NCI-H460 (cell line): ENCODE measurements around the gene KRT86. TPM values are rescaled to one million over a fixed set of nuclear protein-coding genes. Genes with fewer than 3 reads are reported as not detected.
"Not testable (repeated sequence)": the region's sequence is repeated elsewhere in the genome, so short reads cannot be mapped to it uniquely, and the experiment has no call there.

Experiments used
- DNase-seq: peaks from one replicate; pipeline ENCODE4 v3.0.0-alpha.2; 2016; ENCODE audit warnings: low read depth; ENCODE audit errors: extremely low read depth
- total RNA-seq: library from RNA; depleted of rRNA; stranded (reverse); fragments of >200 nt; shearing (Covaris generic); gene quantifications from 2 replicates; pipeline ENCODE4 v1.2.3, GENCODE V29; 2014

Gene KRT86
- total RNA-seq, 1 experiment from 2014 or later = 0.92 TPM

- no peak for DNase-seq
These were observed 10.0 kb upstream of the KRT86 start for GRCh38 chr12:52264435-52264825.

GRCh38 chr12:52266514-52266913, 7.9 kb upstream of the KRT86 start:
- no peak for DNase-seq

GRCh38 chr12:52267266-52267665, 7.2 kb upstream of the KRT86 start:
- no peak for DNase-seq

GRCh38 chr12:52267699-52268098, 6.7 kb upstream of the KRT86 start:
- DNase-seq = no peak

- DNase-seq = no peak
These were observed 6.2 kb upstream of the KRT86 start for GRCh38 chr12:52268212-52268611.

GRCh38 chr12:52270541-52271070, 3.8 kb upstream of the KRT86 start:
- no peak for DNase-seq

GRCh38 chr12:52271158-52271557, 3.3 kb upstream of the KRT86 start:
- no peak for DNase-seq

GRCh38 chr12:52275686-52276085, 1.2 kb downstream of the KRT86 start:
- DNase-seq = no peak

GRCh38 chr12:52277486-52278245, 3.2 kb downstream of the KRT86 start:
- DNase-seq = no peak

- DNase-seq = peak; percentile 89
These were observed 4.4 kb downstream of the KRT86 start for GRCh38 chr12:52278575-52279421.

- peak; percentile 53 for DNase-seq
These were observed 5.2 kb downstream of the KRT86 start for GRCh38 chr12:52279422-52280318.

GRCh38 chr12:52280319-52280795, 5.9 kb downstream of the KRT86 start:
- peak; percentile 99 for DNase-seq

- DNase-seq = peak; percentile 100
These were observed 6.5 kb downstream of the KRT86 start for GRCh38 chr12:52280796-52281560.

GRCh38 chr12:52284562-52285171, 10.2 kb downstream of the KRT86 start:
- no peak for DNase-seq

- no peak for DNase-seq
These were observed 10.8 kb downstream of the KRT86 start for GRCh38 chr12:52285172-52285745.

GRCh38 chr12:52285851-52286530, 11.5 kb downstream of the KRT86 start:
- no peak for DNase-seq

GRCh38 chr12:52286857-52287785, 12.7 kb downstream of the KRT86 start:
- not testable (repeated sequence) for DNase-seq
